Left cardiac atrium (tissue), 4 donors: Measurements from ENCODE around the gene RNF14. TPM values are rescaled to one million over a fixed set of nuclear protein-coding genes. Genes with fewer than 3 reads are reported as not detected.
A peak's percentile ranks its signal among the peaks of the same experiment; 100 is the strongest.
"Not testable (repeated sequence)": the region's sequence is repeated elsewhere in the genome, so short reads cannot be mapped to it uniquely, and the experiment has no call there.

ENCODE experiments used
- ATAC-seq, 2 donors: fragments of 200-7000 bp; cut with Tn5 transposase; one replicate each; pipeline ENCODE4 v1.9.1; 2020; ENCODE audit warnings: mild to moderate bottlenecking in 2 of 2, moderate library complexity in 2 of 2
- DNase-seq: peaks from one replicate; pipeline ENCODE4 v3.0.0-alpha.2; 2020
- intact Hi-C, 2 donors: fragments of 100-400 bp; cut with DNase I; formaldehyde crosslinking; loops; one replicate each; pipeline versions ENCODE4 v1.14.1 to v1.15.1; 2022 to 2023
- total RNA-seq, 2 donors: library from RNA; stranded (reverse); fragmentation: NEBNext Ultra II Directional; extraction: Animal tissue kit (Norgen Biotek cat#: 25700); gene quantifications; one replicate each; pipeline ENCODE4 v1.2.1, GENCODE V29; 2021
- donor health status: DM: no; HTN: yes; CAD: no.
- donor health status: DM: no; HTN: yes; CAD: no; lungs with severe emphysema.
- donor health status: DM: yes; HTN: yes; CAD: no.
- donor health status: Dilated cardiomyopathy.

The RNF14 gene
- total RNA-seq, 2 donors from 2014 or later: 71.8 to 87.4 TPM

DNA sequence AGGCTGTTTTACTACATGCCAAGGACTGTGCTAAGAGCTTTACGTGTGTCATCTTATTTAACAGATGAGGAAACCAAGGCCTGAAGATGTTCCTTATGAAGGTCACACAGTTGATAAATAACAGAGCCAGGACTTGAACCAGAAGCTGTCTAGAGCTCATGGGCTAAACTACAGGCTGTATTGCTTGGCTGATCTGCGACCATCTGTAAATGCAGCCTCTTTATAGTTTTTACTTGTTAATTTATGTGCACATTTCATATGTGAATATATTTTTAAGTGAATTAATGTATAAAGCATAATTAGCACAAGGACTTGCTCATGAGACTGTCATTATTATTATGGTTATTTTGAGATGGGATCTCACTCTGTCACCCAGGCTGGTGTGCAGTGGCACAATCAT lies 63.2 kb downstream of the RNF14 start:
- DNase-seq (no peak), ATAC-seq (no peak)
- intact Hi-C loops: no loop called here

DNA sequence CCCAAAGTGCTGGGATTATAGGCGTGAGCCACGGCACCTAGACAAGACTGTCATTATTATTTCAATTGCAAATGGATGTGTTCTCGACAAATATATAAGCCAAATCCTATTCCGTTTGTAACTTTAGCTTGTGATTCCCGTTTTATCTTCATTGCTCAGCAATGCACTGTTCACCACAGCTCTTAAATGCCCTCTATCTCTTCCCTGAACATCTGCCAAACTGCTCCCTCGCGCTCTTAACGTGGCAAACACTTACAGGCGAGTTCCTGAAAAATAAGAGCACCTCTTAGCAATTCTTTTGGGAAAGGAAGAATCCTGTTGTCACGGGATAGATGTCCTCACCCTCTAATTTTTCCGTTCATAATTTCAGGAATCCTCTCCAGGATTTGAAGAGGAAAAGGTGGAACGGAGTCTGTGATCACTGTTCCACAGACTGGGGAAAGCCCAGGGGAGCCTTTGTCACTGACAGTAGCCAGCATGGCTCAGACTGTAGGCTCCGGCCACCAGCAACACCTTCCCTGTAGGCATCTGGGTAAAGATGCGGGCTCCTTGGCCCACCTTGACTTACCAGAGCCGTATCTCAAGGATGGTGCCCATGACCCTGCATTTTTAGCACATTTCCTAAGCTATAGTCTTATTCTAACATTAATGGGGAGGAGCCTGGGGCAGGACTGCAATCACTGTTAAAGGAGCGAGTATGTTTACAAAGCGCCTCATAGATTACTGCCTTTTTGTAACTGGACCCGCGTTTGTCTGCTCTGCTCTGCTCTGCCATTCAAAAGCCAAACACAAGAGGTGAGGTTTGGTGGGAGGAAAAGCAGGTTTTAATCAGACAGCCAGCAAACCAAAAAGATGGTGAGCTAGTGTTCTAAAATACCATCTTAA lies 64.1 kb downstream of the RNF14 start:
- intact Hi-C loops: no loop called here
- DNase-seq (no peak), ATAC-seq (peak; percentile 55 to 71)

DNA sequence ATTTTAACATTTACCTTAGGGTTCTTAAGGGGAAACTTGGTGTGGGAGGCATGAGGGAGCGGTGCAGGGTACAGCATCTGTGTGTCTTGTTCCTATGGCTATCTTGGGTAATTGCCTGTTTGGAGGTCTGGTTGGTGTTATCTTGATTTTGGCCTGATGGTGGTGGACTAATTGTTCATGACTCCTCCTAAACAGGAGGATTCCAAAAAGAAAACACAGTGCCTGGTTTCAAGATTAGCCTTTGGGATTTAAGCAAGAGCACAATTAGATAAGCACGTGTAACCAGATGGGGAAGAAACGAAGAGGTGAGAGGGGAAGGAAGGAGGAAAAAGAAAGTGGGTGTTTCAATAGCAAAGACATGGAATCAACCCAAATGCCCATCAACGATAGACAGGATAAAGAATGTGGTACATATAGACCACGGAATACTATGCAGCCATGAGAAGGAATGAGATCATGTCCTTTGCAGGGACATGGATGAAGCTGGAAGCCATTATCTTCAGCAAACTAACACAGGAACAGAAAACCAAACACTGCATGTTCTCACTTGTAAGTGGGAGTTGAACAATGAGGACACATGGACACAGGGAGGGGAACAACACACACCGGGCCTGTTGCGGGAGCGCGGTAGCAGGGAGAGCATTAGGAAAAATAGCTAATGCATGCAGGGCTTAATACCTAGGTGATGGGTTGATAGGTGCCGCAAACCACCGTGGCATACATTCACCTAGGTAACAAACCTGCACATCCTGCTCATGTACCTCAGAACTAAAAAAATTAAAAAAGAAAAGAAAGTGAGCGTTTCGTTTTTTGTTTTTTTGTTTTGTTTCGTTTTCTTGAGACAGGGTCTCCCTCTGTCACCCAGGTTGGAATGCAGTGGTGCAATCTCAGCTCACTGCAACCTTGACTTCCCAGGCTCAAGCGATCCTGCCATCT lies 65.0 kb downstream of the RNF14 start:
- ATAC-seq, DNase-seq, intact Hi-C loops: not testable (repeated sequence)

DNA sequence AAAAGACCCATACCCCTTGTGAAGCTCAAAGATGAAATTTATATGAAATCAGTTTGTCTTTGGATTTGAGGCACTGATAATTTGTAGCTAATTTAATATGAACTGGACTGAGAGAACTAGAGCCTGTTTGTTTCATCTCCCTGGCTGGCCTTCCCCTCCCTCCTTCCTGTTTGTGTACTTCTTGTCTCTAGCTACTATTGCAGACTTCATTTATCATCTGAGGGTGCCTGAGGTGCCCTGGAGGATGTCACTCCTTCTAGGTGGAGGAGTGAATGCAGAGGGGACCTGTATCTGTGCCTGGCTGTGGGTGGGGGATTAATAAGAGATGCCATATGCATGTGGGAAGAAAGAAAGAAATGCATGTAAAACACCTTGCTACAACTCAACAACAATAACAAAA lies 66.1 kb downstream of the RNF14 start:
- intact Hi-C loops: no loop called here
- DNase-seq: no peak
- no peak for ATAC-seq

DNA sequence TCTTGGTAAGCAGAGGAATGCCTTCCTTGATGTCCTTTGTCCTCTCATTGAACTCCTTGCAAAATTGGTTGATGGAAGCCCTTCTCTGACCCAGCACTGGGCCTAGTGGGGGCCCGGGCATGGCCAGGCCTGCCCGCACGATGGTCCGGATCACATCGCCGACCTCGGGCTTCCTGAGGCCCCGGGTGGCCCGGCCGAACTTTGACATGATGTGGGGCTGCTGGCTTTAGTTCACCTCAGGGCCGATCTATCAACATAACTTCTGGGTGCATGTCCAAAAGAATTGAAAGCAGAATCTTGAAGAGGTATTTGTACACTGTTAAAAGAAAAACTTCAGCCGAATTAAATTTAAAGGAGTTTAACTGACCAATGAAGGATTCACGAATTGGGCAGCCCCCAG lies 68.0 kb downstream of the RNF14 start:
- intact Hi-C loops: no loop called here
- DNase-seq (no peak), ATAC-seq (no peak)

DNA sequence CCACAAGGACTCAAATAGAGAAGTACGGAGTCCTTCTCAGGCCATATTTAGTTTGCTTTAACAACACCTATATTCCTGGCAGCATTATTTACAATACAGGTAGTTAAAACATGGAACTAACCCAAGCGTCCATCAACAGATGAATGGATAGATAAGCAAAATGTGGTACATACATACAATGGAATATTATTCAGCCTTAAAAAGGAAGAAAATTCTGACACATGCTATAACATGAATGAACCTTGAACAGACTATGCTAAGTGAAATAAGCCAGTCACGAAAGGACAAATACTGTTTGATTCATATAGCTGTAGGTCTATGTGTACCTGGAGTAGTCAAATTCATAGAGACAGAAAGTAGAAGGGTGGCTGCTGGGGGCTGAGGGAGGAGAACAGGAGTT lies 68.7 kb downstream of the RNF14 start:
- intact Hi-C loops, DNase-seq, ATAC-seq: not testable (repeated sequence)

DNA sequence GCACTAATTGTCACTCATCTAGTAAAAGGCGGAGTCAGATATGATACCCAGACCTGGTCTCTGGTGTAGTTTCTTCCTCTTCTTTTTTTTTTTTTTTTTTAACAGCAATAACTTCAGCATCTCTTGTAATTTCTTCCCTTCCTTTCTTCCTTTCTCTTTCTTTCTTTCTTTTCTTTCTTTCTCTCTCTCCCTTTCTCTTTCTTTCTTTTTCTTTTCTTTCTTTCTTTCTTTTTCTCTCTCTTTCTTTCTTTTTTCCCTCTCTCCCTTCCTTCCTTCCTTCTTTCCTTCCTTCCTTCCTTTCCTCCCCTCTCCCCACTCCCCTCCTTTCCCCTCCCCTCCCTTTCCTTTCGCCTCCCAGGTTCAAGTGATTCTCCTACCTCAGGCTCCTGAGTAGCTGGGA lies 69.8 kb downstream of the RNF14 start:
- no peak for ATAC-seq
- intact Hi-C loops: no loop called here
- no peak for DNase-seq

Other genes with a start within 250 kb of the RNF14 start
- gene PCDH1, start 90.7 kb upstream of the RNF14 start, total RNA-seq: 10 to 100 TPM; 20.7 to 36.0 TPM
- 10 to 100 TPM; 79.9 to 85.5 TPM for gene DELE1, start 45.2 kb upstream of the RNF14 start, total RNA-seq
- gene PCDH12, start 10.9 kb upstream of the RNF14 start, total RNA-seq: 1 to 10 TPM; 5.4 to 10.0 TPM
- 10 to 100 TPM; 17.3 to 25.7 TPM for gene GNPDA1, start 43.9 kb downstream of the RNF14 start, total RNA-seq
- gene NDFIP1, start 139.7 kb downstream of the RNF14 start, total RNA-seq: 10 to 100 TPM; 54.9 to 63.6 TPM